ENCODE results near the gene KIF25. TPM values are rescaled to one million over a fixed set of nuclear protein-coding genes. Genes with fewer than 3 reads are reported as not detected.
"Not testable (repeated sequence)": the region's sequence is repeated elsewhere in the genome, so short reads cannot be mapped to it uniquely, and the experiment has no call there.

KIF25 gene
- total RNA-seq, 2 donors from 2014 or later, result 0.34 to 0.44 TPM

- no peak for ATAC-seq
- DNase-seq, result no peak
- intact Hi-C loops (cut with DNase I), result no loop called here
These were observed 8.3 kb upstream of the KIF25 start for GRCh38 chr6:167988945-167989841.

DNA sequence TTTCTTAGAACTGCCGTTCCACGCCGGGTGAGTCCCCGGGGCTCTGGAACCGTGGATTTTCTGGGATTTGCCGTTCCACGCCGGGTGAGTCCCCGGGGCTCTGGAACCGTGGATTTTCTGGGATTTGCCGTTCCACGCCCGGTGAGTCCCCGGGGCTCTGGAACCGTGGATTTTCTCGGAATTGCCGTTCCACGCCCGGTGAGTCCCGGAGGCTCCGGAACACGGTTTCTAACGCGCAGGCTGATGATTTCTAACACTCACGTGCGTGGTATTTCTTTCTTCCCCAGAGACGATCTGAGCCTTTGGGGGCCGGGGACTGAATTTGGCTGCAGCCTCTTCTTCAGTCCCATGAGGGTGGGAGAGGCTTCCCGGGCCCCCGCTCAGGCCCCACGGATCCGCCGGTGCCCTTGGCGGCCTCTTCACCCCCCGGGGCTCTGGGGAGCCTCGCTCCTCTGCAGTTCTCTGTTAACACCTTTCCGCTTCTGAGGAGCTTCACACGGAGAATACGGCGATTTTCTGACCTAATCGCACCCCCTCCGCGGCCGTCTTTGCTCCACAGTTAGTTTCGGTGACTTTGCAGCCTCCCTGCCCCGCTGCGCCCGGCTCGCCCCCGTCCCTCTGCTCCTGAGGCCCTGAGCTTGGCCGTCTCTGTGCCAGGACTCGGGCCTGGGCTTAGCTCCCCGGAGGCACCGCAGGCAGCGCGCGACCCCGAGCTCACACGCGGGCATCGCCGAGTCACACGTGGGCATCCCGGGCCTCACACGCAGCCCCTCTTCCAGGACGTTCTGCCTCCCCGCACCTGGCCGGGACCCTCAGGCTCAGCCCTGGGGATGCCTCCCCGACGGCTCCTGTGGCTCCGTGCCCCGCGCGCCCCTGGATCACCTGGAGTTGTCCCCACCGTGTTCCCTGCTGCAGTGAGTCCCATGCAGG is 7.2 kb upstream of the KIF25 start:
- intact Hi-C loops (cut with DNase I), result no loop called here
- no peak for DNase-seq
- ATAC-seq, result peak; percentile 29 to 59

DNA sequence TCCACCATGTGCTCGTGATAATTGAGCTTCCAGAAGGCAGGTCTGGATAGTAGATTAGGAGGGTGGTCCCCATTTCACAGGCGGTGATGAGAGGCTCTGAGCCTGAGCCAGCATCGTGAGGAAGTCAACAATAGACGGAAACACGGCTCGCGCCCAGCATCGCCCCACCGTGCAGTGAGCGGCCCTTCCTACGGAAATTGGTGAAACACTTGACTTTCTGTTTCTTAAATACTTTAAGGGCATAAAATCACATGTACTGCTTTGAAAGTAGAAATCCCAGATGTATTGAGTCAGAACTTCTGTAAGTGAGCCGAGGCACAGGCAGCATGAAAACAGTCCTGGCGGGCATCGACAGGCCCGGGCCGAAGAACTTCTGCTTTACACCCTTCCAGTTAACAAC is 4.3 kb upstream of the KIF25 start:
- peak; percentile 71 for DNase-seq
- intact Hi-C loops (cut with DNase I), result no loop called here
- peak; percentile 67 to 74 for ATAC-seq

DNA sequence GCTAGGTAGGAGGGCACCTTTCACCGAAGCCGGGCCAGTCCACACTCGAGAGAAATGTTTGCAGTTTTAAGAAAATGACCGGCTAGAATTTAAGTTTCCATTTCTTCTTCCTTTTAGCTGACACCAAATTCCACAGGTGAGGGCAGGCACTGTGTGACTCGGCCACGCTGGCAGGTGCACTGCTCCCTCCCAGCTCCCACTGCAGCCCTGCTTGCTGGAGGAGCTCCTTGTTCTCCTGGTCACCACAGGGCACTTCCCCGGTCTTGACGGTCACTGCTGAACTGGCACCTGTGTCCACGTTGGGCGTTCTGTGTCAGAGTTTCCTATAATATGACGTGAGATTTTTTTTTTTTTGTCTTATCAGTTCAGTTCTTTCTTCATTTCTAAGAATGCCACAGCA is 3.6 kb upstream of the KIF25 start:
- DNase-seq (no peak), ATAC-seq (no peak)
- intact Hi-C loops (cut with DNase I), result no loop called here

DNA sequence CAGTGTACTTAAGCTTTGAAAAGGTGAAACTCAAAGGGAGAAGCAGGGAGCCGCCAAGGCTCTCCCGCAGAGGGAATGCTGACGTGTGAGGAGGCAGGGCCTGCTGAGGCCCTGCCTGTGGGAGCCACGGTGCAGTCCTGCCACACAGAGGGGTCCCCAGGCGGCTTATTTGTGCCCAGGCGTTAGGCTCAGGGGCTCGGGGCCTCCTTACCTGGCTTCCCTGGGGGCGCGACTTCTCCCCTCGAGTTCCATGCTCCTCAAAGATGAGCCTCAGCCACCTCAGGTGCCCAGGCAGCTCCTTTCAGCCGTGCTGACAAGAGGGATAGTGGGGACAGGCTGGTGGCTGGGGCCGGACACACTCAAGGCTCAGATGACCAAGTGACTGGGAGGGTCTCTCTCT is 2.2 kb upstream of the KIF25 start:
- intact Hi-C loops (cut with DNase I), result no loop called here
- DNase-seq, result no peak

GRCh38 chr6:167995731-167996151 is 1.7 kb upstream of the KIF25 start:
- DNase-seq (no peak), ATAC-seq (no peak)
- intact Hi-C loops (cut with DNase I), result no loop called here

More for the DNA sequence above, 2.2 kb upstream of the KIF25 start:
- no peak for ATAC-seq

- intact Hi-C loops (cut with DNase I), result no loop called here
- DNase-seq (no peak), ATAC-seq (no peak)
These were observed 859 bp upstream of the KIF25 start for GRCh38 chr6:167996424-167997199.

DNA sequence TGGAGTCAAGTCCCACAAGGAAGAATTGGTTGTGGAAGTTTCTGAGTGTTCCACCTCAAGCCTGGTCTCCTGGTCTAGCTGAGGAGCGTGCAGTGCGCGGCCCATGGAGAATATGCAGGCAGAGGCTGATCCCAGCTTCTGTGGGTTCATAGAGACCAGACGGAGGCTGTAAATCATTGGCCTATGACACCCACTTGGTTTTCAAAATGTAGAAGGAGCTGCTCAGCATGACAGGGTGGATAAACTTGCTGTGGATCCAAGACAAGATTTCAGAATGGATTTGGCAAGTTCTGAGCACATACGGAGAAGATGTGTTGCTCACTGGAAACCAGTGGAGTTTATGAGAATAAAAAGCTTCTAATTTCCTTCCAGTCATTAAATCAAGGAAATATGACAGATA is 744 bp downstream of the KIF25 start:
- ATAC-seq, result no peak
- DNase-seq, result no peak
- intact Hi-C loops (cut with DNase I), result no loop called here

- DNase-seq, result no peak
- intact Hi-C loops (cut with DNase I), result no loop called here
- ATAC-seq, result no peak
These were observed 2.9 kb downstream of the KIF25 start for GRCh38 chr6:168000198-168001028.

- no peak for DNase-seq
- intact Hi-C loops (cut with DNase I), result no loop called here
- no peak for ATAC-seq
These were observed 3.5 kb downstream of the KIF25 start for GRCh38 chr6:168001029-168001332.

GRCh38 chr6:168001514-168001913 is 4.0 kb downstream of the KIF25 start:
- DNase-seq; ATAC-seq; intact Hi-C loops (cut with DNase I): not testable (repeated sequence)

GRCh38 chr6:168002804-168003203 is 5.3 kb downstream of the KIF25 start:
- intact Hi-C loops (cut with DNase I), result no loop called here
- ATAC-seq (no peak), DNase-seq (no peak)

DNA sequence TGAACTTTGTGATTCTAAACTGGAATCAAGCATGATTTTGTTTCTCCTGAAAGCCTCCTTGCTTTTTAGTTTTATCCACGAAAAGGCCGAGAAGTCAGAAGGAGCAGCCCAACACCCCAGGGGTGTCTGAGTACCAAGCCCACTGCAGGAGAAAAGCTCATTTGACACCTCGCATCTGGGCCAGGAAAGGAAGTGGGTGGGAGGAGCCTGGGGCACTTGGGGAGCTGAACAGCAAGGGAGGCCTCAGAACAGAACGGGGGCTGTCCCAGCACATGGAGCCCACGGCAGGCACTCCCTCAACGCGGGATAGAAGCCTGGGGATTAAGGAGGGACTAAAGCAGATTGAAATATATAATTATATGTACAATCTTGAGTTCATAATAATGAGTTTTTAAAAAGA is 6.6 kb downstream of the KIF25 start:
- intact Hi-C loops (cut with DNase I), result no loop called here
- DNase-seq (no peak), ATAC-seq (no peak)

DNA sequence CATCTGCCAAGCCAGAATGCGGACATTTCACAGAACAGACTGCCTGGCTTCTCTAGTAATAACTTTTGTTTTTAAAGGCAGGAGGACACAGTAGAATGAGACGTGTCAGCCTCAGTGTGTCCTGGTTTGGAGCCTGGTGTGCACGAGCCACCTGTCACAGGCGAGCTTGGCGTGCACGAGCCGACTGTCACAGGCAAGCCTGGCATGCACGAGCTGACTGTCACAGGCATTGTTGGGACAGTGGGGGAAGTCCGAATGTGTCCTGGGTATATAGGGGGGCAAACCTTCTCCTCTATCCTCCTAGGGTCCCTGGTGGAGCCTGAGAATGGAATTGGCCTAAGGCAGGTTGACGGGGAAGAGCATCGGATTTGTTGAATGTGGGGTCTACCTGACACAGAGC is 7.5 kb downstream of the KIF25 start:
- ATAC-seq (no peak), DNase-seq (no peak)
- intact Hi-C loops (cut with DNase I), result no loop called here

DNA sequence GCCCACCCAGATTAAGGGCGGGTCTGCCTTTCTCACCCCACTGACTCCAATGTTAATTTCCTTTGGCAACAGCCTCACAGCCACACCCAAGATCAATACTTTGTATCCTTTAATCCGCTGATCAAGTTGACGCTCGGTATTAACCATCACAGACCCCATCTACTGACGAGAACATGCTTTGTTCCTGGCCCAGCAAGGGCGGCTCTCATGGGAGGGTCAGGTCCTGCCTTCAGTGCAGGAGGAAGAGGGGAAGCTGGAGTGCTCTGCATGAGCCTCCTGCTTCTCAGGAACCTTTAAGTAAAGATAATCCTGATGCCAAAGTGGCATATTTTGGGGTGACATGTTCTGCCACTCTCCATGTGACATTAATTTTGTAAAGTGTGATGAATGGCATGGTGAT is 8.3 kb downstream of the KIF25 start:
- DNase-seq (no peak), ATAC-seq (no peak)
- intact Hi-C loops (cut with DNase I), result no loop called here

DNA sequence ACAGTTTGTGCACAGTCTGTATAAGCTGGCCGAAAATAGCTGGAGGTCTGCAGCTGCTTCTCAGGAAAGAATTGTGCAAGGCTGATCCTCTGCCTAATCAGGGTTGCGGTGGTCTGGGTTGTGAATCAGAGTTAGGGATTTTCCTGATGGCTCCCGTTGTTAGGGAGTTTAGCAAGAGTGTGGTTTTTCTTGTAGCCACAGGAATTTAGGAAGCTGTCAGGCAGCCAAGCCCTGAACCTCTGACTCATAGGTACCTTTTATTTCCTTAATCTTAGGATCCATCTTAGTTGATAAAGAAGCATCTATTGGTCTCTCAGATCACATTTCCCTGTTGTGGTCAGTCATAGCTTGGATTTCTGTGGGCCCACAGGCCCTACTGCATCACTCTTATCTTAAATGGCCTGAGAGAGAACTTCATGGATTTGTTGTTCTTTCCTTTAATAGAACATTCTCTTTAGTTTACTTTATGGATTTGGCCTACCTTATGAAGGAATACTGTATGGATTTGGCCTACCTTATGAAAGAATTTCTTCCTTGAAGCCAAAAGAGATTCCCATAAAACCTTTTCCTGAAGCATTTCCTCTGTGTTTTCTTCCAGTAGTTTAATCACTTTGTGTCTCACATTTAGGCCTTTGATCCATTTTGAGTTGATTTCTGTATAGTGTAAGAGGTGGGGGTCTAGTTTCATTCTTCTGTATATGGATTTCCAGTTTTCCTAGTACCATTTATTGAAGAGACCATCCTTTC is 10.3 kb downstream of the KIF25 start:
- intact Hi-C loops (cut with DNase I), result no loop called here
- ATAC-seq (peak; percentile 53 to 95), DNase-seq (no peak)

DNA sequence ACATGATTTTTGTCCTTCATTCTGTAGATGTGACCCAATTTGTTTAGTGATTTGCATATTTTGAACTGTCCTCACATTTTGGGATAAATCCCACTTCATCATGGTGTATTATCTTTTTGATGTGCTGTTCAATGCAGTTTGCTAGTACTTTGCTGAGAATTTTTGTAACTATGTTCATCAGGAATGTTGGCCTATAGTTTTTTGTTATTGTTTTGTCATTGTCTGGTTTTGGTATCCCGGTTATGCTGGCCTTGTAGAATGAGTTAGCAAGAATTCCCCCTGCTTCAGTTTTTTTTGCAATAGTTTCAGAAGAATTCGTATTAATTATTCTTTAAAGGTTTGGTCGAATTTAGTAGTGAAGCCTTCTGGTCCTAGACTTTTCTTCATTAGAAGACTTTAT is 11.9 kb downstream of the KIF25 start:
- no peak for DNase-seq
- intact Hi-C loops (cut with DNase I), result no loop called here
- no peak for ATAC-seq

- ATAC-seq, result no peak
- intact Hi-C loops (cut with DNase I), result no loop called here
These were observed 13.8 kb downstream of the KIF25 start for GRCh38 chr6:168011291-168011690.

More at GRCh38 chr6:168011291-168011690, 13.8 kb downstream of the KIF25 start:
- DNase-seq, result no peak

Data from left cardiac atrium (tissue), 4 donors.